Mesendoderm (in vitro differentiated cells): ENCODE results near the gene COPB2.

Experiments
- DNase-seq: peaks from one replicate; pipeline ENCODE4 v3.0.0; 2013
- H2AK5ac ChIP-seq: 2 replicates; pipeline ENCODE4 v1.6.1; 2013; ENCODE audit warnings: low read length, inconsistent platforms
- H2BK120ac ChIP-seq: 2 replicates; pipeline ENCODE4 v1.6.1; 2013; ENCODE audit warnings: low read depth, mild to moderate bottlenecking, low read length, moderate library complexity, mixed read lengths
- H2BK15ac ChIP-seq: replicated peaks from 2 replicates; pipeline ENCODE4 v1.6.1; 2013; ENCODE audit warnings: low read depth, mild to moderate bottlenecking, moderate library complexity
- H2BK5ac ChIP-seq: 2 replicates; pipeline ENCODE4 v1.6.1; 2013; ENCODE audit warnings: low read length, inconsistent platforms
- H3K18ac ChIP-seq: 2 replicates; pipeline ENCODE4 v1.6.1; 2013; ENCODE audit warnings: mild to moderate bottlenecking, low read length, mixed read lengths
- H3K23ac ChIP-seq: one replicate; pipeline ENCODE4 v1.6.1; 2013; ENCODE audit warnings: low read length
- H3K27ac ChIP-seq: 2 replicates; pipeline ENCODE4 v1.5.1; 2013; ENCODE audit warnings: low read depth, mild to moderate bottlenecking, inconsistent platforms, low read length, moderate library complexity
- H3K27me3 ChIP-seq: 2 replicates; pipeline ENCODE4 v1.6.1; 2013; ENCODE audit warnings: low read length, control low read depth, mild to moderate bottlenecking, inconsistent platforms; ENCODE audit not compliant: insufficient read depth, poor library complexity
- H3K36me3 ChIP-seq: 2 replicates; pipeline ENCODE4 v1.6.1; 2013; ENCODE audit warnings: low read length, inconsistent platforms; ENCODE audit not compliant: control insufficient read depth, insufficient read depth
- H3K4ac ChIP-seq: one replicate; pipeline ENCODE4 v1.6.1; 2013; ENCODE audit warnings: low read depth, mild to moderate bottlenecking, low read length, moderate library complexity
- H3K4me1 ChIP-seq: 2 replicates; pipeline ENCODE4 v1.6.1; 2013; ENCODE audit warnings: low read depth, low read length, inconsistent platforms; ENCODE audit not compliant: control insufficient read depth
- H3K4me2 ChIP-seq: 2 replicates; pipeline ENCODE4 v1.6.1; 2013; ENCODE audit warnings: low read length
- H3K4me3 ChIP-seq: 2 replicates; pipeline ENCODE4 v1.5.1; 2013; ENCODE audit warnings: mild to moderate bottlenecking, low read length
- H3K56ac ChIP-seq: one replicate; pipeline ENCODE4 v1.6.1; 2013; ENCODE audit warnings: low read length
- H3K79me1 ChIP-seq: 2 replicates; pipeline ENCODE4 v1.6.1; 2013; ENCODE audit warnings: low read length, inconsistent platforms
- H3K79me2 ChIP-seq: 2 replicates; pipeline ENCODE4 v1.6.1; 2013; ENCODE audit warnings: mild to moderate bottlenecking, low read length; ENCODE audit not compliant: control insufficient read depth, insufficient read depth
- H3K9ac ChIP-seq: 2 replicates; pipeline ENCODE4 v1.6.1; 2013; ENCODE audit warnings: low read length, inconsistent platforms
- H4K5ac ChIP-seq: one replicate; pipeline ENCODE4 v1.6.1; 2013; ENCODE audit warnings: low read length
- H4K8ac ChIP-seq: one replicate; pipeline ENCODE4 v1.6.1; 2013; ENCODE audit warnings: low read depth, mild to moderate bottlenecking, control low read depth, low read length, moderate library complexity
- WGBS: extraction: QIAGEN DNeasy Blood & Tissue Kit; methylation state at CpG from one replicate; pipeline ENCODE4 v1.1.7; 2013; ENCODE audit warnings: low lambda C conversion rate, missing lambda C conversion rate; ENCODE audit not compliant: insufficient coverage; ENCODE audit errors: extremely low coverage; 5-methylcytosine and 5-hydroxymethylcytosine counted together

COPB2 gene

GRCh38 chr3:139327861-139328260 lies 61.6 kb downstream of the COPB2 start:
- Histone ChIP-seq H3K4ac (no peak overlapping the region), H3K9ac (no peak overlapping the region), H3K27me3 (no peaks in the 10 kb centered on the region), H3K36me3 (no peaks in the 10 kb centered on the region), H3K23ac (no peak overlapping the region), H3K4me2 (no peak overlapping the region), H2BK5ac (no peak overlapping the region), H3K18ac (no peak overlapping the region), H3K79me2 (no peaks in the 10 kb centered on the region), H2BK120ac (no peak overlapping the region), H3K4me1 (peaks cover 2% of the 10 kb centered on the region), H2AK5ac (no peak overlapping the region), H3K27ac (no peak overlapping the region), H3K4me3 (no peak overlapping the region), H3K79me1 (no peaks in the 10 kb centered on the region), H4K8ac (no peak overlapping the region), H3K56ac (no peak overlapping the region), H2BK15ac (no peak overlapping the region), H4K5ac (no peak overlapping the region)
- DNase-seq: no peak
- WGBS: no CpG with 5 or more reads among the region's 8 CpGs

GRCh38 chr3:139327231-139327630 lies 62.2 kb downstream of the COPB2 start:
- H2BK15ac ChIP-seq: no peak overlapping the region
- no peak overlapping the region for H3K4me3 ChIP-seq
- H3K56ac ChIP-seq: no peak overlapping the region
- no peak overlapping the region for H3K4ac ChIP-seq
- no peak overlapping the region for H2AK5ac ChIP-seq
- H3K79me2 ChIP-seq: no peaks in the 10 kb centered on the region
- H3K27me3 ChIP-seq: no peaks in the 10 kb centered on the region
- H2BK120ac ChIP-seq: no peak overlapping the region
- whole genome bisulfite sequencing: no CpG with 5 or more reads among the region's 5 CpGs
- H3K36me3 ChIP-seq: no peaks in the 10 kb centered on the region
- no peak overlapping the region for H2BK5ac ChIP-seq
- H4K5ac ChIP-seq: no peak overlapping the region
- no peak overlapping the region for H3K23ac ChIP-seq
- H3K4me2 ChIP-seq: no peak overlapping the region
- no peak for DNase-seq
- H3K27ac ChIP-seq: no peak overlapping the region
- no peak overlapping the region for H4K8ac ChIP-seq
- no peaks in the 10 kb centered on the region for H3K79me1 ChIP-seq
- peaks cover 2% of the 10 kb centered on the region for H3K4me1 ChIP-seq
- H3K9ac ChIP-seq: no peak overlapping the region
- no peak overlapping the region for H3K18ac ChIP-seq

GRCh38 chr3:139326707-139327106 lies 62.7 kb downstream of the COPB2 start:
- no peak for DNase-seq
- Histone ChIP-seq H3K56ac (no peak overlapping the region), H2BK15ac (no peak overlapping the region), H3K36me3 (no peaks in the 10 kb centered on the region), H2BK120ac (no peak overlapping the region), H3K4me1 (peaks cover 2% of the 10 kb centered on the region), H3K27ac (no peak overlapping the region), H3K4me3 (no peak overlapping the region), H3K18ac (no peak overlapping the region), H3K27me3 (no peaks in the 10 kb centered on the region), H2AK5ac (no peak overlapping the region), H3K9ac (no peak overlapping the region), H3K4me2 (no peak overlapping the region), H3K23ac (no peak overlapping the region), H2BK5ac (no peak overlapping the region), H4K5ac (no peak overlapping the region), H3K79me2 (no peaks in the 10 kb centered on the region), H4K8ac (no peak overlapping the region), H3K4ac (no peak overlapping the region), H3K79me1 (no peaks in the 10 kb centered on the region)
- WGBS: no CpG with 5 or more reads among the region's 4 CpGs

DNA sequence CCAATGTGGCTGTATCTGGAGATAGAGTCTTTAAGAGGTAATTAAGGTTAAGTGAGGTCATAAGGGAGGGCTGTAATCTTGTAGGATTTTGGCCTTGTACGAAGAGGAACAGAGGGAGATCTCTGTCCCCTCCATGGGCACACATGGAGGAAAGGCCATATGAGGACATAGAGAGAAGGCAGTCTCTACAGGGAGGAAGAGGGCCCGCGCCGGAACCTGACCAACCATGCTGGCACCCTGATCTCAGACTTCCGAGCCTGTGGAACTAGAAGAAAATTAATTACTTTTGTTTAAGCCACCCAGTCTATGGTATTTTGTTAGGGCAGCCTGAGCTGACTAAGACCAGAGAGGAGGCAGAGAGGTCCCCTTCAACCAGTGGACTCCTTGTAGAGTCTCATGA lies 63.3 kb downstream of the COPB2 start:
- Histone ChIP-seq H4K5ac (no peak overlapping the region), H3K4ac (no peak overlapping the region)

DNA sequence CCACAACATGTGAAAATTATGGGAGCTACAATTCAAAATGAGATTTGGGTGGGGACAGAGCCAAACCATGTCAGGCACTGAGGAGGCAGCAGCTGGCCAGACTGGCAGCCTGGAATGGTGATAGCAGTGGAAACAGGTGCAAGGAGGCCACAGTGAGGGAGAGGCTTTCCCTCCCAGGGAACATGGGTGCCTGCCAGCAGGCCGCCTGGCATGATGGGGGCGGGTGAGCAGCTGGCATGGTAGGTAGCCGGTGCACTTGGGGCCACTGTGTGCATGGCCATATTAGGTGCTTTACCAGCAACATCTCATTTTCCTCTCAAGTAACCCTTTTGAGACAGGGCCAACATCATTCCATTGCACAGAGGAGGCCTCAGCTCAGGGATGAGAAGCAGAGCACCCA lies 63.9 kb downstream of the COPB2 start:
- no peaks in the 10 kb centered on the region for H3K79me1 ChIP-seq
- H2BK15ac ChIP-seq: no peak overlapping the region
- no peak overlapping the region for H3K4me3 ChIP-seq
- H3K18ac ChIP-seq: no peak overlapping the region
- no peak overlapping the region for H3K4me2 ChIP-seq
- H2BK5ac ChIP-seq: no peak overlapping the region
- H2AK5ac ChIP-seq: no peak overlapping the region
- H3K79me2 ChIP-seq: no peaks in the 10 kb centered on the region
- no peak overlapping the region for H4K8ac ChIP-seq
- H3K9ac ChIP-seq: no peak overlapping the region
- no peak overlapping the region for H3K23ac ChIP-seq
- H4K5ac ChIP-seq: no peak overlapping the region
- no CpG with 5 or more reads among the region's 3 CpGs for WGBS
- H3K36me3 ChIP-seq: no peaks in the 10 kb centered on the region
- H3K27me3 ChIP-seq: no peaks in the 10 kb centered on the region
- H2BK120ac ChIP-seq: no peak overlapping the region
- H3K56ac ChIP-seq: no peak overlapping the region
- no peak for DNase-seq
- H3K27ac ChIP-seq: no peak overlapping the region
- H3K4ac ChIP-seq: no peak overlapping the region
- H3K4me1 ChIP-seq: peaks cover 2% of the 10 kb centered on the region

More for the DNA sequence above, 63.3 kb downstream of the COPB2 start:
- no peak overlapping the region for H3K9ac ChIP-seq
- no peak overlapping the region for H3K4me2 ChIP-seq
- no peak overlapping the region for H2AK5ac ChIP-seq
- H3K18ac ChIP-seq: no peak overlapping the region
- H3K36me3 ChIP-seq: no peaks in the 10 kb centered on the region
- no peak overlapping the region for H4K8ac ChIP-seq
- no peak overlapping the region for H3K4me3 ChIP-seq
- WGBS: no CpG with 5 or more reads among the region's 5 CpGs
- H3K27me3 ChIP-seq: no peaks in the 10 kb centered on the region
- no peaks in the 10 kb centered on the region for H3K79me1 ChIP-seq
- no peak overlapping the region for H3K23ac ChIP-seq
- no peak overlapping the region for H2BK120ac ChIP-seq
- H3K27ac ChIP-seq: no peak overlapping the region
- DNase-seq: no peak
- no peak overlapping the region for H2BK5ac ChIP-seq
- H3K4me1 ChIP-seq: peaks cover 2% of the 10 kb centered on the region
- no peaks in the 10 kb centered on the region for H3K79me2 ChIP-seq
- H3K56ac ChIP-seq: no peak overlapping the region
- no peak overlapping the region for H2BK15ac ChIP-seq

GRCh38 chr3:139324456-139324855 lies 65.0 kb downstream of the COPB2 start:
- H2BK15ac ChIP-seq: no peak overlapping the region
- H3K4me2 ChIP-seq: no peak overlapping the region
- no peak overlapping the region for H3K23ac ChIP-seq
- H3K79me1 ChIP-seq: no peaks in the 10 kb centered on the region
- H2AK5ac ChIP-seq: no peak overlapping the region
- peaks cover 2% of the 10 kb centered on the region for H3K4me1 ChIP-seq
- no peak overlapping the region for H3K18ac ChIP-seq
- no peaks in the 10 kb centered on the region for H3K36me3 ChIP-seq
- no peak for DNase-seq
- no peak overlapping the region for H3K4ac ChIP-seq
- no peak overlapping the region for H4K8ac ChIP-seq
- no peak overlapping the region for H2BK5ac ChIP-seq
- no peaks in the 10 kb centered on the region for H3K27me3 ChIP-seq
- no peaks in the 10 kb centered on the region for H3K79me2 ChIP-seq
- no peak overlapping the region for H4K5ac ChIP-seq
- H3K4me3 ChIP-seq: no peak overlapping the region
- no CpG with 5 or more reads among the region's 5 CpGs for WGBS
- no peak overlapping the region for H3K56ac ChIP-seq
- no peak overlapping the region for H3K9ac ChIP-seq
- H3K27ac ChIP-seq: no peak overlapping the region
- H2BK120ac ChIP-seq: no peak overlapping the region
